H1 (cell line): Measurements from ENCODE around the gene PEX14. TPM values are rescaled to one million over a fixed set of nuclear protein-coding genes. Genes with fewer than 3 reads are reported as not detected.

Source experiments
- HDAC2 ChIP-seq, 2 experiments: fragments of 300-600 bp in 1 of 2; sonication (generic) in 1 of 2; IDR thresholded peaks; 2 replicates each; pipeline ENCODE4 v1.6.1; 2011 to 2012; ENCODE audit warnings: low read depth in 2 of 2, low read length in 2 of 2, mild to moderate bottlenecking in 2 of 2, moderate library complexity in 2 of 2, borderline replicate concordance in 1 of 2, inconsistent platforms in 1 of 2
- SAP30 ChIP-seq: fragments of 300-600 bp; sonication (generic); IDR thresholded peaks from 2 replicates; pipeline ENCODE4 v1.7.1; 2012; ENCODE audit warnings: low read length, moderate library complexity, mild to moderate bottlenecking, inconsistent platforms; ENCODE audit not compliant: insufficient read depth, insufficient replicate concordance
- polyA plus RNA-seq, 7 experiments: library from polyadenylated mRNA; depleted of rRNA in 3 of 7; stranded (reverse) in 5 of 7; unstranded in 2 of 7; fragments of >200 nt in 5 of 7; fragments of 200-250 nt in 2 of 7; gene quantifications; 1 replicate in 5 of 7; 2 replicates in 1 of 7; 4 replicates in 1 of 7; pipeline versions ENCODE4 v1.2.1 to v1.2.3, GENCODE V29; 2011 to 2013; ENCODE audit warnings: missing spikeins in 2 of 7, mixed read lengths in 2 of 7
- total RNA-seq: library from RNA; stranded (reverse); fragmentation: NEBNext Ultra II Directional; extraction: Animal tissue kit (Norgen Biotek cat#: 25700); gene quantifications from 2 replicates; pipeline ENCODE4 v1.2.1, GENCODE V29; 2021

Gene PEX14
- total and polyA plus RNA-seq, 2 of the 8 experiments (the other 6 are each of a cell fraction or from before 2014, with no cell fraction given): 13.0 to 19.8 TPM

DNA sequence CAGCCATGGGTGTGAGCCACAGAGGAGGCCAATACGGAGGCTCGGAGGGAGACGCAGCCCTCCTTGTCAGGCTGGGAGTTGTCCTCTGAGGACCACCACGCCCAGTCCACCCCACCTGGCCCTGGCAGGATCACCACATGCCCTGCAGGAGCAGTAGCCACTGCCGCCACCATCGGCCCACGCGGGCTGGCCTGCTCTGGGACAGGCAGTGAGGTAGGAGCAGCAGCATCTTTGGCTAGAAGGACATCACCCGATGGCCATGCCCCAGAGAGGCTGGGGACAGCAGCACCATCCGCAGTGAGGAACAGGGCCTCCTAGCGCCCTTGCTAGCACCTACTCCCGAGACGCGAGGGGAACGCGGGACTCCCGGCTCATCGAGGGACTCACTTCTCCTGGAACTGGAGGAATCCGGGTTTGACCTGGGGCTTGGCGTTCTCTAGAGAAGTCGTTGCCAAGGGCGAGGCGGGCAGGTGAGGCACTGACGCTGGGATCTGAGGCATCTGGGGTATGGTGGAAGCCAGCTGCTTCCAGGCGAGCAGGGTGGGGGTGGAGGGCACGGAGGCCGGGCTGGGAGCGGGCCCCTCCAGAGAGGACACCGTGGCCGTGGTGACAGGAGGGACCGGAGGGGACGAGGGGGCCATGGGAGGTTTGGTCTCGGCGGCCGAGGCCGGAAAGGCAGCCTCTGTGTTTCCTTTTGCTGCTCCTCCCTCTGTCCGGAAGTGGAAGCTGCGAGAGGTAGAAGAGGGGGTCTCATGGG is 172.8 kb downstream of the PEX14 start (continued):
- TF ChIP-seq SAP30 (no peak), HDAC2 (IDR thresholded peaks at IDR 0.05; ENCODE audit: borderline replicate concordance in 1 of 2, low read depth in 2 of 2, low read length in 2 of 2) (no peak)
